Stimulated activated CD4-positive, alpha-beta T cell treated with anti-CD3 and anti-CD28 coated beads, Interleukin-1b, Interleukin-23, amount 100 ng/mL, for 1 hour (primary cell): ENCODE results near the gene HDHD2.
A peak's percentile ranks its signal among the peaks of the same experiment; 100 is the strongest.

Experiments
- DNase-seq, 2 donors: peaks; one replicate each; pipeline ENCODE4 v3.0.0-alpha.2; 2020; ENCODE audit warnings: low read depth in 2 of 2

HDHD2 gene

GRCh38 chr18:47146206-47146605, 4.1 kb downstream of the HDHD2 start:
- DNase-seq: no peak

GRCh38 chr18:47143899-47144485, 6.3 kb downstream of the HDHD2 start:
- no peak for DNase-seq

GRCh38 chr18:47143153-47143552, 7.1 kb downstream of the HDHD2 start:
- no peak for DNase-seq

- DNase-seq: no peak
Observed at GRCh38 chr18:47141289-47141688, 9.0 kb downstream of the HDHD2 start.

GRCh38 chr18:47121146-47121545, 29.2 kb downstream of the HDHD2 start:
- DNase-seq: no peak

- DNase-seq: no peak
Observed at GRCh38 chr18:47120428-47120827, 29.9 kb downstream of the HDHD2 start.

GRCh38 chr18:47118981-47119380, 31.3 kb downstream of the HDHD2 start:
- no peak for DNase-seq

- DNase-seq: no peak
Observed at GRCh38 chr18:47115205-47115604, 35.1 kb downstream of the HDHD2 start.

GRCh38 chr18:47113796-47114540, 36.3 kb downstream of the HDHD2 start:
- no peak for DNase-seq

GRCh38 chr18:47110492-47111274, 39.6 kb downstream of the HDHD2 start:
- no peak for DNase-seq

GRCh38 chr18:47109720-47110119, 40.6 kb downstream of the HDHD2 start:
- no peak for DNase-seq

GRCh38 chr18:47108998-47109405, 41.3 kb downstream of the HDHD2 start:
- no peak for DNase-seq

- DNase-seq: no peak
Observed at GRCh38 chr18:47108373-47108772, 41.9 kb downstream of the HDHD2 start.

- peak; percentile 12 to 37 for DNase-seq
Observed at GRCh38 chr18:47100212-47100831, 50.0 kb downstream of the HDHD2 start.

GRCh38 chr18:47095810-47096209, 54.5 kb downstream of the HDHD2 start:
- DNase-seq: no peak

- DNase-seq: no peak
Observed at GRCh38 chr18:47087676-47088075, 62.6 kb downstream of the HDHD2 start.

- no peak for DNase-seq
Observed at GRCh38 chr18:47081578-47081977, 68.7 kb downstream of the HDHD2 start.

GRCh38 chr18:47080872-47081271, 69.4 kb downstream of the HDHD2 start:
- no peak for DNase-seq

- DNase-seq: no peak
Observed at GRCh38 chr18:47077111-47077510, 73.2 kb downstream of the HDHD2 start.

- DNase-seq: no peak
Observed at GRCh38 chr18:47075098-47075883, 75.0 kb downstream of the HDHD2 start.

GRCh38 chr18:47067648-47068047, 82.7 kb downstream of the HDHD2 start:
- DNase-seq: no peak

- no peak for DNase-seq
Observed at GRCh38 chr18:47063096-47063495, 87.2 kb downstream of the HDHD2 start.
